HG02642 (cell line): Measurements from ENCODE around the gene FAM9C.
A peak's percentile ranks its signal among the peaks of the same experiment; 100 is the strongest.

Experiments
- ATAC-seq: cut with Tn5 transposase; IDR thresholded peaks from one replicate; pipeline ENCODE4 v1.9.1; 2021; ENCODE audit warnings: mild to moderate bottlenecking; ENCODE audit not compliant: unreplicated experiment, poor library complexity

FAM9C gene

GRCh38 chrX:13009844-13010243, 34.6 kb downstream of the FAM9C start:
- no peak for ATAC-seq

- ATAC-seq, result no peak
These were observed 35.1 kb downstream of the FAM9C start for GRCh38 chrX:13009273-13009672.

DNA sequence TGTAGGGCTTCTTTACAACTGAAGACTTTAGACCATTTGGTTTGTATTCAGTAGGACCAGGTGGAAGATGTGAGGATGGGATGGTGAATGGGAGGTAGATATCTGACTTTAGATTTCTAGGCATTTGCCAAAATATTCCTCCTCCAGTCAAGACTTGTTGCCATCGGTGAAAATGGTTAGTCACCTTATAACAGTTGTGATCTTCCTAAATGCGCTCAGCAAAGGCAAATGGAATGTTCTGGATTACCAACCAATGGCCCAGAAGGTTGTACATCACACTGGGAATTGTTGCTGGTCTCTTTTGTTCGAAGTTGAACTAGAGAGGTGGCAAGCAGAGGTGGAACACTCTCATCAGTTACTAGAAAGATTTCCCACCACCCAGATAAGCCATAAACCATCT, 35.6 kb downstream of the FAM9C start:
- ATAC-seq, result no peak

DNA sequence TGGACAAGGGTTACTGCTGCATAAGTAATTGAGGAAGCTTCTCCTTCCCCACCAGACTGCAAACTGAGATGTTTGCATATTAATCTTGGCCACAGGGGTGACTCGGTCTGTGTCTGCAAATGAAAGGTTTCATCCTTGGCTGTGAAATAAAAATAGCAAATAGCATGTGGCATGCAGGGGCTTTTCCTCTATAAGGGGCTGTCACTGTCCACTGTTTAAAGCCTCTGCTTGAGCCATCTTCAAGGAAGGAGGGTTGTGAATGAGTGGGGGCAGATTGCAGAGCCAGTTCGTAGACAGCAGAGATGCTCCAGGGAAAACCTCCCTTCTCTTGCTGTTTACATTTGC, 36.3 kb downstream of the FAM9C start:
- no peak for ATAC-seq

GRCh38 chrX:13007519-13008188, 36.8 kb downstream of the FAM9C start:
- ATAC-seq, result no peak

- ATAC-seq, result peak; percentile 47
These were observed 38.6 kb downstream of the FAM9C start for GRCh38 chrX:13005661-13006473.

DNA sequence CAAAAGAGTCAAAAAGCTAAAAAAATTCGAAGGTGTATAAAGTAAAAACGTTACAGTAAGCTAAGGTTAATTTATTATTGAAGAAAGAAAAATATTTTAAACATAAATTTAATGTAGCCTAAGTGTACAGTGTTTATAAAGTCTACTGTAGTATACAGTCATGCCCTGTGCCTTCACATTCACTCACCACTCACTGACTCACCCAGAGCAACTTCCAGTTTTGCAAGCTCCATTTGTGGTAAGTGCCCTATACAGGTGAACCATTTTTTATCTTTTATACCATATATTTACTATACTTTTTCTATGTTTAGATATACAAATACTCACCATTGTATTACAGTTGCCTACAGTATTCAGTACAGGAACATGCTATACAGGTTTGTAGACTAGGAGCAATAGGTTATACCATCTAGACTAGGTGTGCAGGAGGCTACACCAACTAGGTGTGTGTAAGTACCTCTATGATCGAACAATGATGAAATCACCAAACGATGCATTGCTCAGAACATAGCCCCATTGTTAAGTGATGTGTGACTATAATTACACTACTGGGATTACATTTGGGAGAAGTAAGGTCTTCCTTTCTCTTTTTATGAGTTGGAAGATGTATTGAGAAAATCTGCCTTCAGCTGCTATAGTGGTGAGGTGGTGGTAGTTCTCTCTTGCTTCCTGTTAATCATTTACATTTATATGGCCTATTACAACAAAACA, 42.3 kb downstream of the FAM9C start:
- no peak for ATAC-seq

DNA sequence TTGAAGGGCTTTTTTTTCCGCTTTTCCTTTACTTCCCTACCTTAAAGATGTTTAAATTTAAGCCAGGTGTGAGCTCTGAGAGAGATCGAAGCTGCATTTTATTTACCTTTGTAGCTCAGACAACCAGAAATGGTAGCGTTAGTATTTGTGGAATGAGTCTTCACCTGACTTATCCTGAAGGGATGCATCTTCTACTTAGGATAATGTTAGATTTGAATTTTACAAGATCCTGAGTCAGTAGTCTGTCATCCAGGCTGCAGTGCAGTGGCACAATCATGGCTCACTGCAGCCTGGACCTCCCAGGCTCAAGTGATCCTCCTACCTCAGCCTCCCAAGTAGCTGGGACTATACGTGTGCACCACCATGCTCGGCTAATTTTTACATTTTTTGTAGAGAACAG, 43.3 kb downstream of the FAM9C start:
- no peak for ATAC-seq

GRCh38 chrX:13000301-13000811, 44.1 kb downstream of the FAM9C start:
- peak; percentile 47 for ATAC-seq

- ATAC-seq, result peak; percentile 57
These were observed 45.0 kb downstream of the FAM9C start for GRCh38 chrX:12999422-12999821.

GRCh38 chrX:12997906-12998687, 46.3 kb downstream of the FAM9C start:
- ATAC-seq, result no peak

- no peak for ATAC-seq
These were observed 47.4 kb downstream of the FAM9C start for GRCh38 chrX:12996934-12997435.

- ATAC-seq, result no peak
These were observed 50.1 kb downstream of the FAM9C start for GRCh38 chrX:12994321-12994720.

DNA sequence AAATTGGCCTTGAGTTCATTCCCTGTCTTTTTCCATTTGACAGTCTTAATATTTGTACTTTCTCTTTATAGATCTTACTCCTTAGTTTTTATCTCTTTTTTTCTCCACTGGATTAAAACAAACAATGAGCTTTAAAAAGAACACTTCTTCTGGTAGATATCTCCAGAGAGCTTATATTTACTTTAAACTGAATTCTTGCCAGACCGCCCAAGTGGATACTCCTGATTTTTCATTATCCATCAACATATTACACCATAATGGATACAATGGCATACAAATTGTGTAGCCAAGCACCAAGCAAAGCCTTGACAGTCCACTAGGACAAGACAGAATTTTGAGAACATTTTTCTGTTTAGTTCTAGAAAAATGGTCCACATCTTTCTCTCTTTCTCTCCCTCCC, 50.6 kb downstream of the FAM9C start:
- ATAC-seq, result no peak

DNA sequence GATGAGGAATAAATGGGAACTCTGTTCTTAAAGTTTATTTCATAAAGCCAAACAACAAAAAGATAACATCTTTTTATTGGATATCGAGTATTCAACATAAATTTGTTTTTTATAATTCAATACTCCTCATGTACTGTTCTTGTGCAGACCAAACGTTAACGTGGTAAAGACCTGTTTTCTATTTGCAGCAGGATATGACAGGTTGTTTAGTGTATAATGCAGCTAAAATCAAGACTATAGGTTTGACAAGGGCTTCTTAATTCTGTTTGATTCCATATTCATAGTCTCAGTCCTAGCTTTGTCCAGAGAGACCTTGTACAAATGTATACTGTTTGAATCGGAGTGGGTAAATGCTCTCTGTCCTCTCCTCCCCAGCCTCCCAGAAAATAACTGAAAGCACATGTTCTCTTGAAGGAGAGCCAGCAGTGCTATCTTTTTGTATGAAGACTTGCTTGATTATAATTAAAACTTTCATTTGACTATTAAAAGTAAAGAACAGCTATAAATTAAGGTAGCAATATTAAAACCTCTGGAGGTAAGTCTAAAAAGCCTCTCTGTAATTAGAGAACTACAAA, 51.8 kb downstream of the FAM9C start:
- ATAC-seq, result no peak

- ATAC-seq, result no peak
These were observed 52.8 kb downstream of the FAM9C start for GRCh38 chrX:12991575-12991974.

- ATAC-seq, result no peak
These were observed 55.0 kb downstream of the FAM9C start for GRCh38 chrX:12989461-12989860.

GRCh38 chrX:12988797-12989196, 55.6 kb downstream of the FAM9C start:
- no peak for ATAC-seq

DNA sequence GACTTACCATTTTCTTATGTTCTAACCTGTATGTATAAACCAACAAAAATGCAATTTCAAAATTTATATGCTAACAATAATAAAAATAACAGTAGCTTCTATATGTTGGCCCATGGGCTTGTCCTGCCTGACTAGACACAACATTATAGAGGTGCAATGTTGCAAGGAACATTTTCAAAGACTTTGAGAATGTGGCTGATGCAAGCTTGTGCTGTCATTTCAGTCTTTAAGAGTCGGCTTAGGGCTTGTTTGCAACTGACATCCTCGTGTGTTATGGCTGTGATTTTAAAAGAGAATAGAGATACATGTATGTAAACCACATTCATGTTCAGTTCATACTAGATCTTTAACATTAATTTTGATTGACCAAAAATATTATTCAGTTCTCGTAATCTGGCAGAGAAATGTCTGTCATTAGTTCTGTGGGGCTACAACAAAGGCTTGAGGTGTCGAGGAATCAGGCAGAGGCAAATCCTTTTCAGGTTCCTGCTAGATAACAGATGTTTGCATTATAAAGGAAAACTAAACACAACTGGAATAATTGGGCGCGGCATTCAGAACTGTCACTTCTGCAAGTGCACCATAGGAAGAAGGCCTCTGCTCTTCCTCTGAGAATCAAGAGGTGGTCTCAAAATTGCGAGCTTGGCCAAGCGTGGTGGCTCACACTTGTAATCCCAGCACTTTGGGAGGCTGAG, 56.4 kb downstream of the FAM9C start:
- ATAC-seq, result no peak
